C4-2B (cell line): ENCODE data around the gene FHAD1.

ENCODE experiments used
- CTCF ChIP-seq: fragments of 450-650 bp; conservative IDR thresholded peaks from 2 replicates; pipeline ENCODE4 v1.5.1; 2017; ENCODE audit warnings: mild to moderate bottlenecking
- ZFX ChIP-seq: fragments of 450-650 bp; IDR thresholded peaks from 2 replicates; pipeline ENCODE4 v1.6.1; 2017

- no peak for TF ChIP-seq CTCF
- TF ChIP-seq ZFX, result no peak
Observed at GRCh38 chr1:15334995-15335394, 88.0 kb downstream of the FHAD1 start.
